Measurements from ENCODE around the gene HMX1. TPM values are rescaled to one million over a fixed set of nuclear protein-coding genes. Genes with fewer than 3 reads are reported as not detected.
A peak's percentile ranks its signal among the peaks of the same experiment; 100 is the strongest.

The HMX1 gene
- total RNA-seq, 2 donors from 2014 or later = not detected

DNA sequence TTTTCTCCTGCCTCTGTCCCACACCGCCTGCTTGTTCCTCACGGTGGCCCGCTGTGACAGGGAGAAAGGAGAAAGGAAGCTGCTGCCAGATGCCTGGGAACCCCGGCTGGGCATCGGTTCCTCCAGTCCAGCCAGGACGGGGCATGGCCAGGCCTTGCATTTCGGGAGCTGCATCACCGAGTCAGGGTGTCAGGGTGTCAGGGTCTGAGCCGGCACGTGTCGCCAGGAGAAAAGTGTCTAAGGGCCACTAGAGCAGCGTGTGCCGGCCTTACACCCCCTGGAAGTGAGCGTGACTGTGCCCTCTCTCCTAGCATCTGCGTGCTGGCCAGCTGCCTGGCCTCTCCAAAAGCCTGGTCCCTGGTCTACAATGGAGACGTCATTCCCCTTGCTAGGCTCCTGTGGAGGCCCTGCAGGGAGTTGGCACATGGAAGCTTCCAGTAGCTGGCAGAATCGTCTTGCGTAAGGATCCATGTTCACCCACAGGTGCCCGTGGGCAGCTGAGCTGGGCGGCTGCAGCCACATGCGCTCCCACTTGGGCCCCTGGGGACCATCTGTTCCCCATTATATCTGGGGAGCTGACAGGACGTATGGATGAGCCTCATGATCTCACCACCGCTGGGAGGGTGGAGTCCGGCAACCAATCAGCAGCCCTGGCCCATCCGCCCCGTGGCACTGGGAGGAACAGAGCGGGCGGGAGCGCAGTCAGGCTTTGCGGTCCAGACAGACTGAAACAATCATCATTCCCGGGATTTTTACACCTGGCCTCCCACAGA lies 39.9 kb upstream of the HMX1 start:
- ATAC-seq (no peak), DNase-seq (peak in 1 of 2 donors; percentile 12)
- intact Hi-C loops (cut with DNase I, micrococcal nuclease) = no loop called here

DNA sequence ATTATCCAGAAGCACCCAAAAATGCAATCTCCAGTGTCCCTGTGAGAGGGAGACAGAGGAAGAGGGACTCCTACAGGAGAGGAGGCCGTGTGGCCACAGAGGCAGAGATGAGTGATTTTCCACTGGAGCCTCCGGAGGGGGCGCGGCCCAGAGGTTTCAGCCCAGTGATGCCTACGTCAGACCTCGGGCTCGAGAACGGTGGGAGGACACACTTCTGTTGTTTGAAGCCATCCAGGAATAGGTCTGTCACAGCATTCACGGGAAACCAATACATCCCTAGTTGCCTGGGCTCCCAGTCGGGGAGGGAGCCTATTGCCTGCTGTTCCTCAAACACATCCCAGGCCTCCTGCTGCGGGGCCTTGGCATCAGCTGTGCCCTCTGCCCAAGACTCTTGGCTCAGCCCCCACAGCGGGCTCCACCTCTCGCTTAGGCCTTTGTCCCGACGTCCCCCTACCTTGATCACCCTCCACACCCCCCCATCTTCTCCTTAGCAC lies 39.2 kb upstream of the HMX1 start:
- no peak for ATAC-seq
- intact Hi-C loops (cut with DNase I, micrococcal nuclease) = no loop called here
- peak in 1 of 2 donors; percentile 14 for DNase-seq

DNA sequence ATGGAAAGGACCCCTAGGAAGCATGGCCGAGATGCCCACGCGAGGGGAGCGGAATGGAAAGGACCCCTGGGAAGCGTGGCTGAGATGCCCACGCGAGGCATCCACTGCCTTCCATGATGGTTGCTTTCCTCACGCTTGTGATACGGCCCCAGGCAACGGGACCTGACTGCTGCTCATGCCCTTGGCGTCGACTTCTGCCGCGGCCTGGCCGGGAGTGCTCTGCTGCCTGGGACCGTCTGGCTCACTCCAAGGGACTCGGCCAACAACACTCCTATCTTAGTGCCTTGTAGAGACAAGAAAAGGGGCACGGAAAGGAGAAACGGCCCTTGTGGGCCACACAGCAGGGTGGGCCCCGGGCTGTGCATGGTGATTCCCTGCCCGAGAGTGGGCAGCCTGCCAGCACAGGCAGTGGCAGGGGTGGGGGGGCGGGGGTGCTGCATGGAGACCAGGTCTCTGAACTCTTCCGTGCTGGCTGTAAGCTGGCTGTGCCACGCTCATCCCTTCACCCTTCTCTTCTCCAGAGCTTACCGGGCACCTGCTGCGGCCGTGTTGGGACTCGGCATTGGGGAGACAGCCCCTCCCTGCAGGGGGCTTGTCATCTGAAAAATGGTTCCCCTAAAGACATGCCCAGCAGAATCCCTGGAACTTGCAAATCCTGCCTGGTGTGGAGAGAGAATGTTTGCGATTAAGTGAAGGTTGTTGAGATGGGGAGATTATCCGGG lies 38.6 kb upstream of the HMX1 start:
- intact Hi-C loops (cut with DNase I, micrococcal nuclease) = no loop called here
- DNase-seq (peak in 1 of 2 donors; percentile 2), ATAC-seq (no peak)

DNA sequence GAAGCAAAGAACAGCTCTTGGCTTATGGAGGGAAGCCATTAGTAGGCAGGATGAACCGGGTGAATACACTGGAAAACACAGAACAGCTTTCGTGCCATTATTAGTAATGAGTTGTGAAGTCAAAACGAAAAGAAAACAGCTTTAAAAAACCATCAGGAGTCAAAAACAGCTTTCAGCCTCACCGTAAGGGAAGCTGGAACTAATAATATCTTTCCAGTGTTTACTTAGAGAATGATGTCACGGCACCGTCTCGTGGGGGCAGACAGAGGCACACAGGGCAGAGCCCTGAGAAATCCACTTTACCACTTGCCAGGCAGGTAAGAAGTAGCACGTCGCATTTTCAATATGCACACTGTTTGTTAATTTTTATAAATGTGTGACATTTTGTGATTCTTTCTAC lies 37.9 kb upstream of the HMX1 start:
- intact Hi-C loops (cut with DNase I, micrococcal nuclease) = no loop called here
- no peak for DNase-seq
- ATAC-seq = no peak

DNA sequence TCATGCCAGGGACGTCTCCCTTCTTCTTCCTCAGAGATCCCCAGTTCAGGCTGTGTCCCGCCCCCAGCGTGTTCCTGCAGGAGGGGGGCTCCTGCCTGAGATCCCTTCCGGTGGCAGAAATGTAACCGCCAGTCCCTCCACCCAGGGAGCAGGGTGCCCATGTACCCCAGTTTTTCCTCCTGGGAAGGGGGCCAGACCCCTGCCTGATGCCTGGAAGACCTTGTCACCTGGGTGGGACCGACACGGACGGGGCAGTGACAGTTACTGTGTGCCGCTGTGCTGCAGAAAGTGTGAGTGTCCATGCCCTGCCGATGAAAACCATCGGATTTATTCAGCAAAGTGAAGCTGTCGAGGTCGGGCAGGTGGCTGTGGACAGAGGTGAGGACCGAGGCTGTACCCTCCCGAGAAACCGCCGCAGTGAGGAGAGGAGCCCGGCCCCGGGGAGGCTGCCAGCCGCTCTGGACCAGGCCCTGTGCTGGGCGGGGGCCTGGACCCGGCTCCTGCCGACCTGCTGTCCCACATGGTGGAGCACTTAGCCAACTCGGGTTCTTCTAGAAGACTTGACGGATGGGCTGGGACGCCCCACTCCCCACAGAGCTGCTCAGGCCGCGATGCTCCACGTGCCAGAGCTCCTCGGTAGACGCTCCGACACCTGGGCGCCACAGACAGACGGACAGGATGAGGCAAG lies 36.7 kb upstream of the HMX1 start:
- no peak for ATAC-seq
- DNase-seq = peak in 1 of 2 donors; percentile 10
- intact Hi-C loops (cut with DNase I, micrococcal nuclease) = no loop called here

- intact Hi-C loops (cut with DNase I, micrococcal nuclease) = no loop called here
- DNase-seq = peak in 1 of 2 donors; percentile 15
- ATAC-seq = no peak
Observed at GRCh38 chr4:8907596-8908205, 36.1 kb upstream of the HMX1 start.

DNA sequence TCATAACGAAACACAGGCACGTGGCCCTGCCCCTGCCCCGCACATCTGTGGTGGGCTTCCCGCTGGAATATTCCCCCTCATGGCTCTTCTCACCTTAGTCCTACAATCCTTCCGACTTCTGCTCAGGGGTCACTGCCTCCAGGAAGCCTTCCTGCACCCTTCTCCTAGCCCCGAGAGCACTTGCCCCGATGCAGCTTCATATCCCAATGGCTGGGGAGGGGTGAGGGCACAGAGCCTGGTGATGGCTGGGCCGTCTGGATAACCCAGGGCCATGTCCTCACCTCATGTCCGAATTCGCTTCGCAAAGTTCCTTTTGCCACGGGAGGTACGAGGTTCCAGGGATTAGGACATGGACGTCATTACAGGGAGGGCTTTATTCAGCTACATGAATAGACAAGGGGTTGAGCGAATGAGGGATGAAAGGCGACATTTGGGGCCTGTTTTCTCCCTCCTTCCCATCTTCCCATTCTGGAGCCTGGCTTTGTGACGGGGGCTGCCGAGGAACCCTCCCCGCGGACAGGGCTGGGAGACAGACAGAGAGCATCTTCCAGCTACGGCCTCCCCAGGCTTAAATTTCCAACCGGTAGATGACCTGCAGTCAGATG lies 35.5 kb upstream of the HMX1 start:
- DNase-seq (peak in 1 of 2 donors; percentile 1), ATAC-seq (no peak)
- intact Hi-C loops (cut with DNase I, micrococcal nuclease) = no loop called here

- intact Hi-C loops (cut with DNase I, micrococcal nuclease) = no loop called here
- ATAC-seq = no peak
- peak in 1 of 2 donors; percentile 4 for DNase-seq
Observed at GRCh38 chr4:8906668-8906970, 35.0 kb upstream of the HMX1 start.

GRCh38 chr4:8905773-8906667 lies 34.4 kb upstream of the HMX1 start:
- peak in 1 of 2 donors; percentile 18 for DNase-seq
- intact Hi-C loops (cut with DNase I, micrococcal nuclease) = no loop called here

DNA sequence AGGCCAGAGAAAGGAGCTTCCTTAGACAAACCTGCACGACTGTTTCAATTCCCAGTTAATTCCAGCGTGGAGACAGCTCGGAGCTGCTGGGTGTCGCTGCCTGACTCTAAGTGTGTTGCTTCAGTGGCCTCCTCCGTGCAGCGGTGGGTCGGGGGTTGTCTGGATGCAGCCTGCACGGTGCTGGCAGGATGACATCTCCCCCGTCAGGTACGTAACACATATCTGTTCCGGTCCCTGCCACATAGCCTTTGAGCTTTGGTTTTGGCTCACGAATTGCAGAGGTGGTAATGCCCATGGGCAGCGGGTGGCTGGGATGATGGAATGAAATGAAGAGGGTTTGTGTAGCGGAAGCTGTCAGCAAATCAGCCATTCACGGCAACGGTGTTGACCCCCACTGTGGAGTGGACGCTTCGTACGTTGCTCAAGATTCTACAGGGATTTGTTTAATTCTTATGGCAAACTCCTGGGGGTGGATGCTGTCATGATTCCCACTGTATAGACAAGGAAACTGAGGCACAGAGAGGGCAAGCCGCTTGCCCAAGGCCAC lies 33.7 kb upstream of the HMX1 start:
- intact Hi-C loops (cut with DNase I, micrococcal nuclease) = no loop called here
- DNase-seq (no peak), ATAC-seq (no peak)

More at GRCh38 chr4:8905773-8906667, 34.4 kb upstream of the HMX1 start:
- ATAC-seq = no peak

DNA sequence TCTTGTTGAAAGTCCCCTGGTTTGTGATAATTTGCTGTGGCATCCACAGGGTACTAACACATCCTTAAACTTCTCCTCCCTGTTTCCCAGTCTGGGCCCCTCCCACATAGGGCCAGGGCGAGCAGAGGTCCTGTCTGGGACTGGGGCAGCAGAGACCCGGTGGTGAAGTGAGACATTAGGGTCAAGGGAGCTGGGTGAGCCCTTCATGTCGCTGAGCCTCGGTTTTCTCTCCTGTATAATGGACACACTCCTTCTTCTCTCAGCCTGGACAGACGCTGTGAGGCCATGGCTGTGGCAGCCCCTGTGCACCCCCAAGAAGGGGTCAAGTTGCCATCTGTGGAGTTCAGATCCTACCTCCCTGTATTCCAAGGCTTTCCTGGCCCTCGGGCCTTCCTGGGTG lies 33.0 kb upstream of the HMX1 start:
- DNase-seq (no peak), ATAC-seq (no peak)
- intact Hi-C loops (cut with DNase I, micrococcal nuclease) = no loop called here

GRCh38 chr4:8904041-8904501 lies 32.4 kb upstream of the HMX1 start:
- intact Hi-C loops (cut with DNase I, micrococcal nuclease) = no loop called here
- DNase-seq (no peak), ATAC-seq (no peak)

DNA sequence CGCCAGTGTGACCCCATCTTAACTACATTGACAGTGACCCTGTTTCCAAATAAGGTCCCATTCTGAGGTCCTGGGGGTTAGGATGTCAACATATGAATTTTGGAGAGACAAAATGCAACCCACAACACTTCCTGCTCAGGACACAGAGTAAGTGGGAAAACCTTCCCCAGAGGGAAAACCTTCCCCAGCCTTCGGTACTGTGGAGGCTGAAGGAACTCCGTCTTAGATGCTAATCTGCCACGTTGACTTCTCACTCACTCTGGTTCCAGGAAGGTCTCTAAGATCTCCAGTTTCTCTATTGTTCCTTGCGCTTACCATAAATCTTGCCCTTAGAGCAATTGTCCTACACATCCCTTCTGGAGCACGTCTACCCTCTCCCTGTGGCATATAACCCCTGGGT lies 29.7 kb upstream of the HMX1 start:
- no peak for DNase-seq
- intact Hi-C loops (cut with DNase I, micrococcal nuclease) = no loop called here
- ATAC-seq = no peak

DNA sequence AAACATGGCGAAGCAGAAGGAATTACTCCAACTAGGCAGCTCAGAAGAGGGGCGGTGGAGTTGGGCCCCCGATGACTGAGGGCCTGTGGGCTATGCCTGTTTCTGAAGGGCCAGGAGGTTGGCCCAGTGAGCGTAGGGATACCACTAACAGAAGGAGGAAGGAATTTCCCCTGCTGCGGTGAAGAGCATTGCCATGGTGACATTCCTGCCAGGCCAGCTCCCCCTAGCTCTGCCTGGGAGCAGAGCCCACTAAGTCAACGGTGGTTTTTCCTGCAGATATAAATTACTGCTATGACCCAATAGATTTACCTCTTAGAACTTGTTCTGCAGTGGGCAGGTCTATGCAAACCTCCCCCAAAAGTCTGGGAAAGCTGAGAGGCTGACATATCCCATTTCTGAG lies 28.9 kb upstream of the HMX1 start:
- ATAC-seq (no peak), DNase-seq (no peak)

DNA sequence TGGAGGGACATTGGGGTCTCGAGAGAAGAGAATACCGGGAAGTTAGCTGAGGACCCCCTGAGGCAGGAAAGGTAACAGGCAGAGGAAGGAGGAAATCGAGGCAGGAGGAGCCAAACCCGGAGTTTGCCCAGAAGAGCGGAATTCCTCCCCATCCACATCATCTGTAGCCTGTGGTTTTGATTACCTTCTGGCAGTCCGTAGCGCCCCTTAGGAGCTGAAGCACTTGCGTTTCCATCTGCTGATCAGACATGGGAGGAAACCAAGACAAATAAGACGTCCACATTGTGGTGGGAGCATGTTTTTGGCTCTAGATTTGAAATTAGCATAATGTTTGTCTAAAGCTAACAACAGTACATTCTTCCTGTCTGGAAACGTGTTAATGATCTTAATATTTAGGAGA lies 26.8 kb upstream of the HMX1 start:
- no peak for ATAC-seq
- intact Hi-C loops (cut with DNase I, micrococcal nuclease) = no loop called here
- no peak for DNase-seq

More for the DNA sequence above, 28.9 kb upstream of the HMX1 start:
- intact Hi-C loops (cut with DNase I, micrococcal nuclease) = no loop called here

GRCh38 chr4:8897251-8898167 lies 25.9 kb upstream of the HMX1 start:
- no peak for ATAC-seq
- intact Hi-C loops (cut with DNase I, micrococcal nuclease) = no loop called here
- no peak for DNase-seq

GRCh38 chr4:8896506-8896905 lies 24.9 kb upstream of the HMX1 start:
- no peak for ATAC-seq
- intact Hi-C loops (cut with DNase I, micrococcal nuclease) = no loop called here
- DNase-seq = no peak

Data from left colon (tissue), 2 donors.